B cell (primary cell): ENCODE data around the gene TGFBI.

Experiments
- EZH2 ChIP-seq: IDR thresholded peaks from 2 replicates; pipeline ENCODE4 v1.6.1; 2012; ENCODE audit warnings: borderline replicate concordance, low read depth, mild to moderate bottlenecking, moderate library complexity, low read length; ENCODE audit not compliant: insufficient read depth, poor library complexity, severe bottlenecking
- TF ChIP-seq, protein P1 (sequence below): fragments of 200-600 bp; IDR thresholded peaks from one replicate; pipeline ENCODE4 v1.8.0; 2022; ENCODE audit warnings: antibody characterized with exemption, mild to moderate bottlenecking

DNA sequence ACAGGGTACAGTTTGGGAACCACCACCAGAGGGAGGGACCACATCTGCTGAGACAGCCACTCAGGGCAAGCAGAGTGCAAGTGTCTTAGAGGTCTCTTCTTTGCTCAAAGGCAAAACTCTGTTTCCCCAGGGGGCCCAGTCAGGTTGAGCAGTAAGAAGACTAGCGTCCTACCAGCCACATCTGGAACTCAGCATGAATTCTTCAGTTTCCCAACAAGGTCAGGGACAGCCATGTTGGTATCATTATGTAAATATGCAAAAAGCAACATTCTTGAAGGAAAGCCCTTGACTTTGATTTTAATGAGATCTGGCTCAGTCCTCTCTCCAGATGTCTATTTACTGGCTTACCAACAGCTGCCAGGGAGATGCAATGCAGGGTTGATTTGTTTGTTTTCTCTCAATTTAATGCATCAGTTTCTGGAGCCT lies 46.7 kb downstream of the TGFBI start:
- TF ChIP-seq, protein P1, sequence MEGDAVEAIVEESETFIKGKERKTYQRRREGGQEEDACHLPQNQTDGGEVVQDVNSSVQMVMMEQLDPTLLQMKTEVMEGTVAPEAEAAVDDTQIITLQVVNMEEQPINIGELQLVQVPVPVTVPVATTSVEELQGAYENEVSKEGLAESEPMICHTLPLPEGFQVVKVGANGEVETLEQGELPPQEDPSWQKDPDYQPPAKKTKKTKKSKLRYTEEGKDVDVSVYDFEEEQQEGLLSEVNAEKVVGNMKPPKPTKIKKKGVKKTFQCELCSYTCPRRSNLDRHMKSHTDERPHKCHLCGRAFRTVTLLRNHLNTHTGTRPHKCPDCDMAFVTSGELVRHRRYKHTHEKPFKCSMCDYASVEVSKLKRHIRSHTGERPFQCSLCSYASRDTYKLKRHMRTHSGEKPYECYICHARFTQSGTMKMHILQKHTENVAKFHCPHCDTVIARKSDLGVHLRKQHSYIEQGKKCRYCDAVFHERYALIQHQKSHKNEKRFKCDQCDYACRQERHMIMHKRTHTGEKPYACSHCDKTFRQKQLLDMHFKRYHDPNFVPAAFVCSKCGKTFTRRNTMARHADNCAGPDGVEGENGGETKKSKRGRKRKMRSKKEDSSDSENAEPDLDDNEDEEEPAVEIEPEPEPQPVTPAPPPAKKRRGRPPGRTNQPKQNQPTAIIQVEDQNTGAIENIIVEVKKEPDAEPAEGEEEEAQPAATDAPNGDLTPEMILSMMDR = no peak
- TF ChIP-seq EZH2 = no peak
